ENCODE data around the gene ATG4A.

GRCh38 chrX:108070891-108071290 lies 20.7 kb upstream of the ATG4A start:
- no peak for TF ChIP-seq EZH2phosphoT487 (IDR thresholded peaks at IDR 0.05; ENCODE audit: low read depth, severe bottlenecking, unreplicated experiment)
- TF ChIP-seq CTCF (IDR thresholded peaks at IDR 0.05; ENCODE audit: poor library complexity) = no peak
- no peak for TF ChIP-seq EZH2 (IDR thresholded peaks at IDR 0.05; ENCODE audit: borderline replicate concordance)
